Measurements from ENCODE around the gene SCEL. TPM values are rescaled to one million over a fixed set of nuclear protein-coding genes. Genes with fewer than 3 reads are reported as not detected.

Gene SCEL
- total RNA-seq, 1 donor from 2014 or later = 14.7 TPM

GRCh38 chr13:77687799-77688198 lies 152.3 kb downstream of the SCEL start:
- Histone ChIP-seq H3K4me3 (ENCODE audit: low read depth, low read length) (no peak overlapping the region), H3K27me3 (ENCODE audit: control insufficient read depth, insufficient read depth, low read length) (no peaks in the 10 kb centered on the region), H3K36me3 (ENCODE audit: control insufficient read depth, insufficient read depth, low read length) (no peaks in the 10 kb centered on the region)
- TF ChIP-seq CTCF (IDR thresholded peaks at IDR 0.05; ENCODE audit: insufficient read depth, low read length, poor library complexity, severe bottlenecking) = no peak
- DNase-seq (ENCODE audit: low read depth) = no peak

GRCh38 chr13:77691871-77692270 lies 156.4 kb downstream of the SCEL start:
- no peak overlapping the region for H3K4me3 ChIP-seq (ENCODE audit: low read depth, low read length)
- DNase-seq (ENCODE audit: low read depth) = no peak
- H3K27me3 ChIP-seq (ENCODE audit: control insufficient read depth, insufficient read depth, low read length) = peaks cover 2% of the 10 kb centered on the region
- TF ChIP-seq CTCF (IDR thresholded peaks at IDR 0.05; ENCODE audit: insufficient read depth, low read length, poor library complexity, severe bottlenecking) = no peak
- H3K36me3 ChIP-seq (ENCODE audit: control insufficient read depth, insufficient read depth, low read length) = no peaks in the 10 kb centered on the region

DNA sequence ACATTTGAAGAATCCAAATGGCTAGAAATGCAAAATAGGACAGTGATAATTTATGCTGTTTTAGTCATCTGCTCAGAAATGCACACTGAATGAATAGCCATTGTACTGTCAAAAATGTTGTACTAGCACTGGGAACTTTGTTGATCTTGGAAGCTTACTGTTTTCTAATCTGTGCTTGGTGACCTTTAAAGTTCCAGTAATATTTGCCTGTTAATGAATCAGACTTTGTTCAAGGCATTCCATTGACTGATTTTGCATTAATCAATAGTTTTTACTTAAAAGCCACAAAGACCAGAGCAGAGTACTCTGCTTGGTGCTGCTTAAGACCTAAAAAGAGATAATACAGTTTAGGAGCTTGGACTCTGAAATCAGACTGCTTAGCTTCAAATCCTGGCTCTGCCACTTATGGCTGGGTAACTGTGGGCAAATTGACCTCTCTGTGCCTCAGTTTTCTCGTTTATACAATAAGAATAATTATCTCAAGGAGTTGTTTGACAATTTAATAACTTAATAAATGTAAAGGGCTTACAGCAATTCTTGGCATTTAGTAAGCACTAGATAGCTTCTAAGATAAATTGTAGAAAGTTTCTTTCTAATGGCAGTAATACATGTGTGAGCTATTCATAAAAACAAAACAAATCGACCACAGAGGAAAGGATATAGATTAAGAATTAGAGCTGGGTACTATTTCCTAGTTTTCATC lies 157.4 kb downstream of the SCEL start:
- H3K36me3 ChIP-seq (ENCODE audit: control insufficient read depth, insufficient read depth, low read length) = no peaks in the 10 kb centered on the region
- no peak overlapping the region for H3K4me3 ChIP-seq (ENCODE audit: low read depth, low read length)
- DNase-seq (ENCODE audit: low read depth) = no peak
- TF ChIP-seq CTCF (IDR thresholded peaks at IDR 0.05; ENCODE audit: insufficient read depth, low read length, poor library complexity, severe bottlenecking) = no peak
- peaks cover 2% of the 10 kb centered on the region for H3K27me3 ChIP-seq (ENCODE audit: control insufficient read depth, insufficient read depth, low read length)

- H3K27me3 ChIP-seq (ENCODE audit: control insufficient read depth, insufficient read depth, low read length) = peaks cover 2% of the 10 kb centered on the region
- no peaks in the 10 kb centered on the region for H3K36me3 ChIP-seq (ENCODE audit: control insufficient read depth, insufficient read depth, low read length)
- H3K4me3 ChIP-seq (ENCODE audit: low read depth, low read length) = no peak overlapping the region
- no peak for DNase-seq (ENCODE audit: low read depth)
- TF ChIP-seq CTCF (IDR thresholded peaks at IDR 0.05; ENCODE audit: insufficient read depth, low read length, poor library complexity, severe bottlenecking) = no peak
Measured at GRCh38 chr13:77693449-77693940, 158.0 kb downstream of the SCEL start.

Other genes with a start within 250 kb of the SCEL start
- 46.3 and 51.6 TPM in 2 replicates for gene MYCBP2, start 208.6 kb upstream of the SCEL start, total RNA-seq
- 17.1 TPM in 2 replicates for gene SLAIN1, start 162.0 kb downstream of the SCEL start, total RNA-seq